ENCODE data around the gene DNAJC16.

- no peak for TF ChIP-seq POLR2AphosphoS5 (IDR thresholded peaks at IDR 0.05)
- TF ChIP-seq CTCF (IDR thresholded peaks at IDR 0.05): no peak
These were observed 95.3 kb downstream of the DNAJC16 start for GRCh38 chr1:15621975-15622374.
